Astrocyte (in vitro differentiated cells and primary cell): ENCODE results near the gene LTC4S. TPM values are rescaled to one million over a fixed set of nuclear protein-coding genes. Genes with fewer than 3 reads are reported as not detected.

Experiments
- DNase-seq: peaks from one replicate; pipeline ENCODE4 v3.0.0-alpha.2; 2010; ENCODE audit warnings: low read depth
- FAIRE-seq: peaks from 2 replicates; lab custom pipeline; 2011; peaks lifted over from hg19 to GRCh38; lab: Jason Lieb, UNC
- H2AFZ ChIP-seq: 2 replicates; pipeline ENCODE4 v1.6.0; 2012; ENCODE audit warnings: low read depth, low read length, inconsistent platforms
- H3K27ac ChIP-seq: 2 replicates; pipeline ENCODE4 v1.5.1; 2011; ENCODE audit warnings: low read depth, low read length, inconsistent platforms
- H3K27me3 ChIP-seq: 2 replicates; pipeline ENCODE4 v1.6.0; 2011; ENCODE audit warnings: low read length, inconsistent platforms; ENCODE audit not compliant: insufficient read depth
- H3K36me3 ChIP-seq: 2 replicates; pipeline ENCODE4 v1.5.1; 2011; ENCODE audit warnings: low read length, inconsistent platforms; ENCODE audit not compliant: insufficient read depth
- H3K4me1 ChIP-seq: 2 replicates; pipeline ENCODE4 v1.5.1; 2011; ENCODE audit warnings: low read length, inconsistent platforms; ENCODE audit not compliant: insufficient read depth
- H3K4me2 ChIP-seq: 2 replicates; pipeline ENCODE4 v1.6.0; 2012; ENCODE audit warnings: low read length, inconsistent platforms
- H3K4me3 ChIP-seq: 2 replicates; pipeline ENCODE4 v1.5.1; 2011; ENCODE audit warnings: low read depth, mild to moderate bottlenecking, low read length, inconsistent platforms; ENCODE audit not compliant: insufficient read depth
- H3K79me2 ChIP-seq: 2 replicates; pipeline ENCODE4 v1.6.0; 2012; ENCODE audit warnings: mild to moderate bottlenecking, low read length, inconsistent platforms; ENCODE audit not compliant: insufficient read depth
- H3K9ac ChIP-seq: 2 replicates; pipeline ENCODE4 v1.6.0; 2012; ENCODE audit warnings: mild to moderate bottlenecking, low read length, inconsistent platforms
- H3K9me3 ChIP-seq: 2 replicates; pipeline ENCODE4 v1.5.1; 2012; ENCODE audit warnings: low read depth, mild to moderate bottlenecking, low read length, inconsistent platforms; ENCODE audit not compliant: insufficient read depth
- H4K20me1 ChIP-seq: 2 replicates; pipeline ENCODE4 v1.6.0; 2012; ENCODE audit warnings: low read length, inconsistent platforms; ENCODE audit not compliant: insufficient read depth
- H3K27ac Mint-ChIP-seq: one replicate; pipeline ENCODE4 v1.8.0; 2021; ENCODE audit warnings: mild to moderate bottlenecking, mixed read lengths; ENCODE audit not compliant: unreplicated experiment
- H3K27me3 Mint-ChIP-seq: one replicate; pipeline ENCODE4 v1.8.0; 2021; ENCODE audit warnings: low read depth, mixed read lengths; ENCODE audit not compliant: unreplicated experiment
- H3K36me3 Mint-ChIP-seq: one replicate; pipeline ENCODE4 v1.8.0; 2021; ENCODE audit warnings: low read depth, mixed read lengths; ENCODE audit not compliant: unreplicated experiment
- H3K4me1 Mint-ChIP-seq: one replicate; pipeline ENCODE4 v1.8.0; 2021; ENCODE audit warnings: low read depth, mixed read lengths; ENCODE audit not compliant: unreplicated experiment
- H3K4me3 Mint-ChIP-seq: one replicate; pipeline ENCODE4 v1.8.0; 2021; ENCODE audit warnings: mild to moderate bottlenecking, moderate library complexity, mixed read lengths; ENCODE audit not compliant: unreplicated experiment
- H3K9me3 Mint-ChIP-seq: one replicate; pipeline ENCODE4 v1.8.0; 2021; ENCODE audit warnings: mild to moderate bottlenecking, mixed read lengths; ENCODE audit not compliant: unreplicated experiment
- EZH2 ChIP-seq: IDR thresholded peaks from 2 replicates; pipeline ENCODE4 v1.6.1; 2012; ENCODE audit warnings: mild to moderate bottlenecking, low read length, inconsistent platforms; ENCODE audit not compliant: insufficient read depth
- total RNA-seq: library from RNA; stranded (reverse); gene quantifications from 2 replicates; pipeline ENCODE4 v1.2.1, GENCODE V29; 2021
- TF ChIP-seq, protein P1 (sequence below): IDR thresholded peaks from 2 replicates; pipeline ENCODE4 v1.5.1; 2011; ENCODE audit warnings: low read depth, mild to moderate bottlenecking, inconsistent platforms, low read length, moderate library complexity; ENCODE audit not compliant: insufficient read depth

The LTC4S gene
- total RNA-seq, 1 donor from 2014 or later, result 1.3 TPM

- H4K20me1 ChIP-seq, result peaks cover 68% of the 10 kb centered on the region
- H3K9me3 ChIP-seq, result no peaks in the 10 kb centered on the region
- Mint-ChIP-seq H3K9me3 (no peaks in the 10 kb centered on the region), H3K4me3 (no peak overlapping the region), H3K27ac (no peak overlapping the region), H3K4me1 (peaks cover 19% of the 10 kb centered on the region), H3K36me3 (peaks cover 17% of the 10 kb centered on the region), H3K27me3 (no peaks in the 10 kb centered on the region)
- no peak for TF ChIP-seq EZH2
- TF ChIP-seq, protein P1, sequence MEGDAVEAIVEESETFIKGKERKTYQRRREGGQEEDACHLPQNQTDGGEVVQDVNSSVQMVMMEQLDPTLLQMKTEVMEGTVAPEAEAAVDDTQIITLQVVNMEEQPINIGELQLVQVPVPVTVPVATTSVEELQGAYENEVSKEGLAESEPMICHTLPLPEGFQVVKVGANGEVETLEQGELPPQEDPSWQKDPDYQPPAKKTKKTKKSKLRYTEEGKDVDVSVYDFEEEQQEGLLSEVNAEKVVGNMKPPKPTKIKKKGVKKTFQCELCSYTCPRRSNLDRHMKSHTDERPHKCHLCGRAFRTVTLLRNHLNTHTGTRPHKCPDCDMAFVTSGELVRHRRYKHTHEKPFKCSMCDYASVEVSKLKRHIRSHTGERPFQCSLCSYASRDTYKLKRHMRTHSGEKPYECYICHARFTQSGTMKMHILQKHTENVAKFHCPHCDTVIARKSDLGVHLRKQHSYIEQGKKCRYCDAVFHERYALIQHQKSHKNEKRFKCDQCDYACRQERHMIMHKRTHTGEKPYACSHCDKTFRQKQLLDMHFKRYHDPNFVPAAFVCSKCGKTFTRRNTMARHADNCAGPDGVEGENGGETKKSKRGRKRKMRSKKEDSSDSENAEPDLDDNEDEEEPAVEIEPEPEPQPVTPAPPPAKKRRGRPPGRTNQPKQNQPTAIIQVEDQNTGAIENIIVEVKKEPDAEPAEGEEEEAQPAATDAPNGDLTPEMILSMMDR, result no peak
- no peak overlapping the region for H3K27ac ChIP-seq
- FAIRE-seq (no peak), DNase-seq (no peak)
- peaks cover 39% of the 10 kb centered on the region for H3K79me2 ChIP-seq
- H3K4me1 ChIP-seq, result peaks cover 26% of the 10 kb centered on the region
- H3K4me2 ChIP-seq, result no peak overlapping the region
- H3K27me3 ChIP-seq, result no peaks in the 10 kb centered on the region
- no peak overlapping the region for H2AFZ ChIP-seq
- no peak overlapping the region for H3K4me3 ChIP-seq
- H3K36me3 ChIP-seq, result no peaks in the 10 kb centered on the region
- H3K9ac ChIP-seq, result no peak overlapping the region
These were observed 7.0 kb downstream of the LTC4S start for GRCh38 chr5:179800696-179801201.

DNA sequence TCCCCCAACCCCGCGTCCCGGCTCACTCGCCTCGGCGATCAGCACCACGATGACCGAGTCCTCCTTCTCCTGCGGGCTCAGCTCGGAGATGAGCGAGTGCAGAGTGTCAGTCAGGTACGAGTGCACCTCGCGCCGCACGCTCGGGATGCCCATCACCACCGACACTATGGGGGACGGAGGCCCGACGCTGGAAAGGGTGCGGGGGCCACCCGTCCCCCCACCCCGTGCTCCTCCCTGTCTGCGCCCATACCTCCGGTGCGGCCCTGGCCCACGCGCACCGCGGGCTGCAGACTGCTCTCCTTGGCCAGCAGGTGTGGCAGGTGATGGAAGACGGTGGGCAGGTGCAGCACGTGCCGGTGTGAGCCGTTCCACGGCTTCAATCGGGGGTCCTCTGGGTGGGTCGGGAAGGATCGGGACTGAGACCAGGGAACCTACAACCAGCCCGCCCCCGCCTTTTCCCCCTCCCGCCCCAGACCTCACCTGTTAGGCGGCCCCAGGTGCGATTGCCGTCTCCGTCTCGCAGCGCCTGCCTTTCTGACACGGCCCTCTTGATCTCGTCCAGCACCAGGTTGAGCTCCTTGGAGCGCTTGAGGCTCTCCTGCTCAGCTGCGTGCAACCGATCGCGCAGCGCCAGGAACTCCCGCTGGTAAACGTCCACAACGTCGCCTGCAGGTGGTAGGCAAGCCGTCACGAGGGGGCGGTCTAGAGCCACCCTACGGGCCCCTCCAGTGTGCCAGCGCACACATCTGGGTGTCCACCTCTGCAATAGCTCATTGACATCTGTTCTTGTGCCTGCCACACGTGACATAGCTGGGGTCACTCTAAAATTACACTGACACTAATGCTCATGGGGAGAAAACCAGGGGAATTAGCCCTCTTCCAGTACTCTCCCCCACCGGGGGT is 7.8 kb downstream of the LTC4S start:
- no peaks in the 10 kb centered on the region for H3K9me3 Mint-ChIP-seq

More for the DNA sequence above, 7.8 kb downstream of the LTC4S start:
- Histone ChIP-seq H4K20me1 (peaks cover 68% of the 10 kb centered on the region), H2AFZ (no peak overlapping the region), H3K27ac (no peak overlapping the region), H3K4me1 (peaks cover 25% of the 10 kb centered on the region), H3K36me3 (no peaks in the 10 kb centered on the region), H3K79me2 (peaks cover 43% of the 10 kb centered on the region), H3K4me2 (no peak overlapping the region), H3K9me3 (no peaks in the 10 kb centered on the region), H3K9ac (no peak overlapping the region), H3K27me3 (no peaks in the 10 kb centered on the region), H3K4me3 (no peak overlapping the region)
- Mint-ChIP-seq H3K36me3 (peaks cover 17% of the 10 kb centered on the region), H3K27ac (no peak overlapping the region), H3K4me3 (no peak overlapping the region), H3K4me1 (peaks cover 19% of the 10 kb centered on the region), H3K27me3 (no peaks in the 10 kb centered on the region)
- DNase-seq, result no peak
- TF ChIP-seq, protein P1, result peak; percentile 44
- TF ChIP-seq EZH2, result no peak
- no peak for FAIRE-seq
